ENCODE results near the gene PLEKHG2. TPM values are rescaled to one million over a fixed set of nuclear protein-coding genes. Genes with fewer than 3 reads are reported as not detected.

The PLEKHG2 gene
- total and polyA plus RNA-seq, 9 of the 15 experiments (the other 6 are each of a cell fraction or from before 2014, with no cell fraction given): 0.98 to 45.7 (median 9.8) TPM

DNA sequence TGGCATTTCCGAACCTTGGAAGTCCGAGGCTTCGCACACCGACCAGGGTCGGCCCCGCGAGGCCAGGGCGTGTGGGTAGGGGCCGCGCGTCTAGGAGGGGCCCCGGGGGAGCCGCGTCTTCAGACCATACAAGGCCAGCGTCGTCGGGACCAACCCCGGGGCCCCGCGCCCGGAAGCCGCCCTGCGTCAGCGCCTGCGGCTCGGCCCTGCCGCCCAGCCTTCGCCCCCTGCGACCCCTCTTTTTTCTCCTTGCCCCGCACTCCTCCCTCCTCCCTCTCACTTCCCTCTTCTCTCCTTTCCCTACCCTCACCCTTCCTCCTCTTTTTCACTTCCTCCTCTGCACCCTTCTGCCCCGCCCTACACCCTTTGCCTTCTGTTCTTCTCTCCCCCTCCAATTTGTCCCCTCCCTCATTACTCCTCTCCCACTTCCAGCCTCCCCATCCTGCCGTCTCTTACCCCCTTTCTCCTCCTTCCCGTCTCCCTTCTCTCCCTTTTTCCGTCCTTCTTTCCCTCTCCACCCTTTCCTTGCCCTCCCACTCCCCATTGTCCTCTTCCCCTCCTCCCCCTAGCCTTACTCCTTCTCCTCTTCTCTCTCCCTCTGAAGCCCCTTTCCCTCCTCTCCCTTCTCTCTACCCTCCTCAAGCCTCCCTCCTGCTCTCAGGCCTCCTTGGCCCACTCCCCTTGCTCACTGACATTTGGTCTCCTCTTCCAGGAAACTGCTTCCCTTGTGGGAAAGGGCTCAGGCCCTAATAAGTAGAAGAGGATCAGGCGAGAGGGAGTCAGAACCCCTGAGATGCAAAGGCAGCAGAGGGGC, 2.2 kb upstream of the PLEKHG2 start (continued):
- TF ChIP-seq MAZ (CRISPR knock-in tag; conservative IDR thresholded peaks at IDR 0.05 in 1 of 2, IDR thresholded peaks at IDR 0.05 in 1 of 2) (peak; percentile 14 to 62; a peak in 3 of 4 replicates), SRF (CRISPR knock-in tag; IDR thresholded peaks at IDR 0.05) (peak; percentile 52 to 88; a peak in 2 of 4 replicates), GABPA (tag; conservative IDR thresholded peaks at IDR 0.05; ENCODE audit: low read depth) (peak; percentile 8; the same call in 1 of the 2 replicates), CCNT2 (IDR thresholded peaks at IDR 0.05; ENCODE audit: borderline replicate concordance, extremely low read depth, insufficient read length, low read depth, low read length) (peak; percentile 55), ASH1L (IDR thresholded peaks at IDR 0.05; ENCODE audit: borderline replicate concordance, low read depth, partially characterized antibody) (peak; percentile 44), PHF20 (IDR thresholded peaks at IDR 0.05; ENCODE audit: partially characterized antibody) (peak; percentile 61), MTA3 (IDR thresholded peaks at IDR 0.05; ENCODE audit: borderline replicate concordance) (peak; percentile 27; the same call in 1 of the 2 replicates), HDAC2 (IDR thresholded peaks at IDR 0.05) (peak; percentile 66), HMGN3 (IDR thresholded peaks at IDR 0.05; ENCODE audit: borderline replicate concordance, extremely low read depth, insufficient read length, low read depth, low read length) (peak; percentile 10), KHSRP (IDR thresholded peaks at IDR 0.05) (0 out of 2 replicates have a peak, but pooled peaks have one; percentile 11), L3MBTL2 (IDR thresholded peaks at IDR 0.05) (peak; percentile 67), HLTF (IDR thresholded peaks at IDR 0.05) (peak; percentile 97), ZNF609 (CRISPR knock-in tag; IDR thresholded peaks at IDR 0.05; ENCODE audit: borderline replicate concordance) (no peak), SMAD4 (CRISPR knock-in tag; conservative IDR thresholded peaks at IDR 0.05) (peak; percentile 15; the same call in 1 of the 2 replicates), THRB (CRISPR knock-in tag; conservative IDR thresholded peaks at IDR 0.05) (peak; percentile 96)
- TF ChIP-seq, protein P1, sequence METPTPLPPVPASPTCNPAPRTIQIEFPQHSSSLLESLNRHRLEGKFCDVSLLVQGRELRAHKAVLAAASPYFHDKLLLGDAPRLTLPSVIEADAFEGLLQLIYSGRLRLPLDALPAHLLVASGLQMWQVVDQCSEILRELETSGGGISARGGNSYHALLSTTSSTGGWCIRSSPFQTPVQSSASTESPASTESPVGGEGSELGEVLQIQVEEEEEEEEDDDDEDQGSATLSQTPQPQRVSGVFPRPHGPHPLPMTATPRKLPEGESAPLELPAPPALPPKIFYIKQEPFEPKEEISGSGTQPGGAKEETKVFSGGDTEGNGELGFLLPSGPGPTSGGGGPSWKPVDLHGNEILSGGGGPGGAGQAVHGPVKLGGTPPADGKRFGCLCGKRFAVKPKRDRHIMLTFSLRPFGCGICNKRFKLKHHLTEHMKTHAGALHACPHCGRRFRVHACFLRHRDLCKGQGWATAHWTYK (CRISPR knock-in tag; IDR thresholded peaks at IDR 0.05): peak; percentile 53; the same call in 1 of the 2 replicates
- TF ChIP-seq, protein P2, sequence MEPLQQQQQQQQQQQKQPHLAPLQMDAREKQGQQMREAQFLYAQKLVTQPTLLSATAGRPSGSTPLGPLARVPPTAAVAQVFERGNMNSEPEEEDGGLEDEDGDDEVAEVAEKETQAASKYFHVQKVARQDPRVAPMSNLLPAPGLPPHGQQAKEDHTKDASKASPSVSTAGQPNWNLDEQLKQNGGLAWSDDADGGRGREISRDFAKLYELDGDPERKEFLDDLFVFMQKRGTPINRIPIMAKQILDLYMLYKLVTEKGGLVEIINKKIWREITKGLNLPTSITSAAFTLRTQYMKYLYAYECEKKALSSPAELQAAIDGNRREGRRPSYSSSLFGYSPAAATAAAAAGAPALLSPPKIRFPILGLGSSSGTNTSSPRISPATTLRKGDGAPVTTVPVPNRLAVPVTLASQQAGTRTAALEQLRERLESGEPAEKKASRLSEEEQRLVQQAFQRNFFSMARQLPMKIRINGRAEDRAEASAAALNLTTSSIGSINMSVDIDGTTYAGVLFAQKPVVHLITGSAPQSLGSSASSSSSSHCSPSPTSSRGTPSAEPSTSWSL (CRISPR knock-in tag; IDR thresholded peaks at IDR 0.05; ENCODE audit: borderline replicate concordance): no peak
